H1 (cell line): ENCODE data around the gene NPY5R. TPM values are rescaled to one million over a fixed set of nuclear protein-coding genes. Genes with fewer than 3 reads are reported as not detected.

Experiments
- CTCF ChIA-PET: fragments of 300-600 bp; sonication (Branson Sonifier 250); formaldehyde crosslinking; loops from one replicate; lab custom pipeline; 2021; ENCODE audit not compliant: partially characterized antibody; lab: Charles Lee
- POLR2A ChIA-PET: fragments of 300-600 bp; sonication (Branson Sonifier 250); formaldehyde crosslinking; loops from one replicate; lab custom pipeline; 2021; ENCODE audit warnings: inconsistent platforms; ENCODE audit not compliant: partially characterized antibody; lab: Charles Lee
- DNase-seq, 2 experiments: peaks; one replicate each; pipeline versions ENCODE4 v3.0.0 to v3.0.0-alpha.2; 2010 to 2022; ENCODE audit warnings: low spot score in 2 of 2, low read depth in 1 of 2, mixed read lengths in 1 of 2
- FAIRE-seq: peaks from 2 replicates; lab custom pipeline; 2011; peaks lifted over from hg19 to GRCh38; lab: Jason Lieb, UNC
- H2AFZ ChIP-seq: 2 replicates; pipeline ENCODE4 v1.8.1; 2012; ENCODE audit warnings: low read length, inconsistent platforms
- H2AK5ac ChIP-seq: 2 replicates; pipeline ENCODE4 v1.6.1; 2013; ENCODE audit warnings: low read depth, low read length
- H2BK120ac ChIP-seq: replicated peaks from 2 replicates; pipeline ENCODE3; 2013; ENCODE audit warnings: low read depth, low read length, inconsistent platforms
- H2BK12ac ChIP-seq: 2 replicates; pipeline ENCODE4 v1.6.1; 2013; ENCODE audit warnings: low read depth, low read length
- H2BK15ac ChIP-seq: 2 replicates; pipeline ENCODE4 v1.6.1; 2013; ENCODE audit warnings: low read length
- H2BK20ac ChIP-seq: 2 replicates; pipeline ENCODE4 v1.6.1; 2013; ENCODE audit warnings: low read length
- H2BK5ac ChIP-seq: 2 replicates; pipeline ENCODE4 v1.6.1; 2013; ENCODE audit warnings: low read depth, low read length
- H3K14ac ChIP-seq: 2 replicates; pipeline ENCODE4 v1.6.1; 2013; ENCODE audit warnings: inconsistent platforms; ENCODE audit not compliant: insufficient read length
- H3K18ac ChIP-seq: 2 replicates; pipeline ENCODE4 v1.6.1; 2013; ENCODE audit warnings: low read length; ENCODE audit errors: extremely low read depth
- H3K23ac ChIP-seq: 2 replicates; pipeline ENCODE4 v1.6.1; 2013; ENCODE audit warnings: inconsistent platforms; ENCODE audit not compliant: insufficient read length
- H3K23me2 ChIP-seq: 2 replicates; pipeline ENCODE4 v1.6.1; 2013; ENCODE audit warnings: low read depth, low read length
- H3K27ac ChIP-seq: 2 replicates; pipeline ENCODE4 v1.6.1; 2011; ENCODE audit warnings: low read depth, low read length, inconsistent platforms
- H3K27me3 ChIP-seq, 4 experiments: replicated peaks in 1 of 4; 1 replicate in 1 of 4; 2 replicates in 3 of 4; pipeline versions ENCODE4 v1.6.1 to v1.8.1; 2011 to 2013; ENCODE audit warnings: low read length in 3 of 4, mild to moderate bottlenecking in 3 of 4, inconsistent platforms in 2 of 4, mixed read lengths in 2 of 4, moderate library complexity in 1 of 4; ENCODE audit not compliant: control insufficient read depth in 3 of 4, insufficient read depth in 3 of 4; ENCODE audit errors: extremely low read depth in 1 of 4
- H3K36me3 ChIP-seq, 4 experiments: 2 replicates each; pipeline versions ENCODE4 v1.6.1 to v1.8.1; 2011 to 2013; ENCODE audit warnings: mild to moderate bottlenecking in 4 of 4, low read length in 3 of 4, moderate library complexity in 2 of 4, control low read depth in 1 of 4, inconsistent platforms in 1 of 4; ENCODE audit not compliant: insufficient read depth in 4 of 4, control insufficient read depth in 2 of 4
- H3K4ac ChIP-seq: replicated peaks from 2 replicates; pipeline ENCODE3; 2013; ENCODE audit warnings: low read length, low read depth, mixed read lengths, inconsistent platforms; ENCODE audit not compliant: insufficient read length
- H3K4me1 ChIP-seq, 4 experiments: replicated peaks in 1 of 4; 1 replicate in 1 of 4; 2 replicates in 3 of 4; pipeline versions ENCODE4 v1.6.1 to v1.8.1; 2011 to 2013; ENCODE audit warnings: low read length in 3 of 4, inconsistent platforms in 2 of 4, mixed read lengths in 1 of 4; ENCODE audit not compliant: insufficient read depth in 4 of 4, control insufficient read depth in 3 of 4
- H3K4me2 ChIP-seq, 2 experiments: 2 replicates each; pipeline versions ENCODE4 v1.6.1 to v1.8.1; 2011 to 2013; ENCODE audit warnings: low read depth in 2 of 2, low read length in 2 of 2, control low read depth in 1 of 2, inconsistent platforms in 1 of 2, mild to moderate bottlenecking in 1 of 2; ENCODE audit not compliant: insufficient read depth in 1 of 2
- H3K4me3 ChIP-seq, 4 experiments: fragments of 200-600, 300-600 bp in 1 of 4; sonication (generic), shearing (Covaris generic), sonication (Bioruptor Twin) in 1 of 4; 2 replicates each; pipeline versions ENCODE4 v1.5.1 to v1.8.1; 2011 to 2016; ENCODE audit warnings: low read length in 4 of 4, low read depth in 3 of 4, control low read depth in 2 of 4, inconsistent platforms in 2 of 4, mild to moderate bottlenecking in 2 of 4, mixed read lengths in 1 of 4, moderate library complexity in 1 of 4; ENCODE audit not compliant: insufficient read depth in 2 of 4; ENCODE audit errors: extremely low read depth in 1 of 4
- H3K56ac ChIP-seq: replicated peaks from 2 replicates; pipeline ENCODE3; 2013; ENCODE audit warnings: low read depth, mild to moderate bottlenecking, mixed read lengths, low read length, inconsistent platforms; ENCODE audit not compliant: insufficient read length
- H3K79me1 ChIP-seq: 2 replicates; pipeline ENCODE4 v1.6.1; 2013; ENCODE audit warnings: low read depth, low read length, control low read depth
- H3K79me2 ChIP-seq, 2 experiments: 2 replicates each; pipeline versions ENCODE4 v1.6.1 to v1.8.1; 2012 to 2013; ENCODE audit warnings: low read length in 2 of 2, mild to moderate bottlenecking in 2 of 2, inconsistent platforms in 1 of 2; ENCODE audit not compliant: insufficient read depth in 2 of 2, control insufficient read depth in 1 of 2
- H3K9ac ChIP-seq, 4 experiments: replicated peaks in 1 of 4; 1 replicate in 1 of 4; 2 replicates in 3 of 4; pipeline versions ENCODE4 v1.6.1 to v1.8.1; 2011 to 2013; ENCODE audit warnings: low read depth in 3 of 4, low read length in 3 of 4, control low read depth in 2 of 4, mild to moderate bottlenecking in 2 of 4, moderate library complexity in 2 of 4, inconsistent platforms in 1 of 4; ENCODE audit errors: extremely low read depth in 1 of 4
- H3K9me3 ChIP-seq, 2 experiments: 2 replicates each; pipeline versions ENCODE4 v1.6.1 to v1.8.1; 2012 to 2013; ENCODE audit warnings: mild to moderate bottlenecking in 2 of 2, moderate library complexity in 2 of 2, control low read depth in 1 of 2, inconsistent platforms in 1 of 2, low read depth in 1 of 2, low read length in 1 of 2, mixed read lengths in 1 of 2; ENCODE audit not compliant: insufficient read depth in 2 of 2
- H4K20me1 ChIP-seq, 2 experiments: replicated peaks in 1 of 2; 2 replicates each; pipeline versions ENCODE3 to v1.8.1; 2011 to 2013; ENCODE audit warnings: inconsistent platforms in 2 of 2, low read length in 2 of 2, mild to moderate bottlenecking in 1 of 2; ENCODE audit not compliant: insufficient read depth in 2 of 2, control insufficient read depth in 1 of 2
- H4K5ac ChIP-seq: 2 replicates; pipeline ENCODE4 v1.6.1; 2013; ENCODE audit warnings: low read length, low read depth, mixed read lengths, inconsistent platforms; ENCODE audit not compliant: insufficient read length
- H4K8ac ChIP-seq: 2 replicates; pipeline ENCODE4 v1.8.0; 2013; ENCODE audit warnings: mild to moderate bottlenecking, moderate library complexity, low read length, inconsistent platforms; ENCODE audit not compliant: insufficient read depth; ENCODE audit errors: extremely low read depth
- H4K91ac ChIP-seq: replicated peaks from 2 replicates; pipeline ENCODE3; 2013; ENCODE audit warnings: low read length, mixed read lengths, inconsistent platforms; ENCODE audit not compliant: insufficient read length
- ASH2L ChIP-seq: fragments of 200-600, 300-600 bp; sonication (generic); IDR thresholded peaks from one replicate; pipeline ENCODE4 v1.7.1; 2017; ENCODE audit warnings: low read length
- BACH1 ChIP-seq: IDR thresholded peaks from 2 replicates; pipeline ENCODE4 v1.6.1; 2012; ENCODE audit warnings: low read length, improper control_type of control experiment
- WGBS, 2 experiments: shearing (Covaris generic) in 1 of 2; methylation state at CpG; one replicate each; pipeline versions ENCODE4 v1.1.6 to v1.1.7; 2013 to 2015; ENCODE audit warnings: low lambda C conversion rate in 2 of 2, mixed read lengths in 2 of 2, inconsistent platforms in 1 of 2, low coverage in 1 of 2, missing lambda C conversion rate in 1 of 2; ENCODE audit not compliant: insufficient replicate concordance in 2 of 2, insufficient coverage in 1 of 2, insufficient read length in 1 of 2; ENCODE audit errors: extremely low coverage in 1 of 2, missing lambda C conversion rate in 1 of 2; 5-methylcytosine and 5-hydroxymethylcytosine counted together
- polyA plus RNA-seq, 7 experiments: library from polyadenylated mRNA; depleted of rRNA in 3 of 7; stranded (reverse) in 5 of 7; unstranded in 2 of 7; fragments of >200 nt in 5 of 7; fragments of 200-250 nt in 2 of 7; gene quantifications; 1 replicate in 5 of 7; 2 replicates in 1 of 7; 4 replicates in 1 of 7; pipeline versions ENCODE4 v1.2.1 to v1.2.3, GENCODE V29; 2011 to 2013; ENCODE audit warnings: missing spikeins in 2 of 7, mixed read lengths in 2 of 7
- total RNA-seq: library from RNA; stranded (reverse); fragmentation: NEBNext Ultra II Directional; extraction: Animal tissue kit (Norgen Biotek cat#: 25700); gene quantifications from 2 replicates; pipeline ENCODE4 v1.2.1, GENCODE V29; 2021

Gene NPY5R
- total and polyA plus RNA-seq, 2 of the 8 experiments (the other 6 are each of a cell fraction or from before 2014, with no cell fraction given): 1.5 to 1.9 TPM

GRCh38 chr4:163353054-163353453, 9.4 kb downstream of the NPY5R start:
- Histone ChIP-seq H3K23ac (no peak overlapping the region), H2BK12ac (no peak overlapping the region), H2BK120ac (no peak overlapping the region), H2AK5ac (no peak overlapping the region), H2BK5ac (no peak overlapping the region), H4K91ac (no peak overlapping the region), H3K23me2 (no peaks in the 10 kb centered on the region), H2BK20ac (no peak overlapping the region), H3K27ac (no peak overlapping the region), H2BK15ac (no peak overlapping the region), H3K56ac (no peak overlapping the region), H3K9ac (no peak overlapping the region), H3K4me3 (no peak overlapping the region), H3K79me1 (no peaks in the 10 kb centered on the region), H3K36me3 (no peaks in the 10 kb centered on the region), H3K4me2 (no peak overlapping the region), H3K18ac (no peak overlapping the region), H4K20me1 (no peaks in the 10 kb centered on the region), H4K8ac (no peak overlapping the region), H3K27me3 (no peaks in the 10 kb centered on the region), H3K4ac (no peak overlapping the region), H2AFZ (peak overlapping the region; percentile 86; the same call in 1 of the 2 replicates), H3K14ac (no peak overlapping the region), H3K79me2 (no peaks in the 10 kb centered on the region), H3K9me3 (no peaks in the 10 kb centered on the region), H4K5ac (no peak overlapping the region), H3K4me1 (no peaks in the 10 kb centered on the region)
- FAIRE-seq: no peak
- ChIA-PET CTCF (no interaction called here), POLR2A (no interaction called here)
- 84% methylated on average over 3 of the region's 3 CpGs; no CpG with 5 or more reads in 1 of the 2 experiments for WGBS, 2 experiments
- DNase-seq: no peak
- TF ChIP-seq BACH1: no peak
- TF ChIP-seq ASH2L: no peak
